GM12873 (cell line): Measurements from ENCODE around the gene COA1.

Experiments
- TF ChIP-seq, protein P1 (sequence below): IDR thresholded peaks from 2 replicates; pipeline ENCODE4 v1.5.1; 2012; ENCODE audit warnings: low read depth, mild to moderate bottlenecking, moderate library complexity, low read length, control low read depth; ENCODE audit not compliant: insufficient read depth; ENCODE audit errors: missing control alignments

The COA1 gene

DNA sequence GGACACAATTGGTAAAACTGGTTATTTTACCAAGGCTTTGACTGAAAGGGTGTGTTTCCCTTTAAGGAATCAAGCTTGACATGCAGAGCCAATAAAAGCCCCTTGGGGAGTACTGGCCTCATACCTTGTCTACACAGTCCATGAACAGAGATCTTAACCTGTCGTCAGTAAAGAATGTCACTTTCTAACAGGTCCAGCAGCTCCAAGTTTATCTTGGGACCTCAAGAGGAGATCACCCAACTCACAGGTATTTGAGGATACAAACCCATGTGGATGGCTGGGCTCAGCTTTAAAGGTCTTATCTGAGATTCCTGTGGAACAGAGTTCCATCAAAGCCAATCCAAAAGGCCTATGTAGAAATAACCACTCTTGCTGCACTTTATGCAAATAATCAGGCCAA lies 61.3 kb downstream of the COA1 start:
- TF ChIP-seq, protein P1, sequence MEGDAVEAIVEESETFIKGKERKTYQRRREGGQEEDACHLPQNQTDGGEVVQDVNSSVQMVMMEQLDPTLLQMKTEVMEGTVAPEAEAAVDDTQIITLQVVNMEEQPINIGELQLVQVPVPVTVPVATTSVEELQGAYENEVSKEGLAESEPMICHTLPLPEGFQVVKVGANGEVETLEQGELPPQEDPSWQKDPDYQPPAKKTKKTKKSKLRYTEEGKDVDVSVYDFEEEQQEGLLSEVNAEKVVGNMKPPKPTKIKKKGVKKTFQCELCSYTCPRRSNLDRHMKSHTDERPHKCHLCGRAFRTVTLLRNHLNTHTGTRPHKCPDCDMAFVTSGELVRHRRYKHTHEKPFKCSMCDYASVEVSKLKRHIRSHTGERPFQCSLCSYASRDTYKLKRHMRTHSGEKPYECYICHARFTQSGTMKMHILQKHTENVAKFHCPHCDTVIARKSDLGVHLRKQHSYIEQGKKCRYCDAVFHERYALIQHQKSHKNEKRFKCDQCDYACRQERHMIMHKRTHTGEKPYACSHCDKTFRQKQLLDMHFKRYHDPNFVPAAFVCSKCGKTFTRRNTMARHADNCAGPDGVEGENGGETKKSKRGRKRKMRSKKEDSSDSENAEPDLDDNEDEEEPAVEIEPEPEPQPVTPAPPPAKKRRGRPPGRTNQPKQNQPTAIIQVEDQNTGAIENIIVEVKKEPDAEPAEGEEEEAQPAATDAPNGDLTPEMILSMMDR: no peak

DNA sequence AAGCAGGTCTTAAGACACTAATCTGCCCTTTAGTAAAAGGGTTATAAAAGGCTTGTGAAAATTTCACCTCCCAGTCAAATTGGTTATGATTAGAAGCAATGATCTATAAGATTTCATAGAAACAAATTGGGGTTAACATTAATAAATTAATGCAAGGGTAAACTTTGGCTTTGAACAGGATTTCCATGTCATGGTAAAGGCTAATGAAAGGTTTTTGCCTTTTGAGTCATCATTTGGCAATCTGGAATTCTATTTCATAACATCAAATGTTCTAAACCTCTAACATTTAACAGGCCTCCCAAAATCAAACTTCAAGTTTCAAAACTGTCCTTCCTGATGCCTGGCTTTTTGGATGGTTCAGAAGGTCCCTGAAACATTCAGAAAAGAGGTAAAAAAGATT lies 62.4 kb downstream of the COA1 start:
- TF ChIP-seq, protein P1: no peak

DNA sequence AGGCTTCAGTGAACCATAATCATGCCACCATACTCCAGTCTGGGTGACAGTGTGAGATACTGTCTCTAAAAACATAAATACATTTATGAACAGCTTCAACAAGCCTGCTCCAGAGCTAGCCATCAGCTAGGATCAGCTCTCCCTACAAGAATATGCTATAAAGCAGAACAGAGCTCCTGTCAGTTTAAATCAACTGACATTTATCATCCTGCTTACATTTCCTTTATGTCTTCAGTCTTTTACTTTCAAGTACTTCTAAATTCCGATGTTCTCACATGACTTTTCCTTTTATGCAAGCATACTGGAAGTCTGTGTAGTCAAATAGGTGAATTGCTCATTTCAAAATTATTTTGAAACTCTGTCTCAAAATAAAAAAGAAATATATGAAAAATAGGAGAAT lies 64.6 kb downstream of the COA1 start:
- TF ChIP-seq, protein P1: no peak

DNA sequence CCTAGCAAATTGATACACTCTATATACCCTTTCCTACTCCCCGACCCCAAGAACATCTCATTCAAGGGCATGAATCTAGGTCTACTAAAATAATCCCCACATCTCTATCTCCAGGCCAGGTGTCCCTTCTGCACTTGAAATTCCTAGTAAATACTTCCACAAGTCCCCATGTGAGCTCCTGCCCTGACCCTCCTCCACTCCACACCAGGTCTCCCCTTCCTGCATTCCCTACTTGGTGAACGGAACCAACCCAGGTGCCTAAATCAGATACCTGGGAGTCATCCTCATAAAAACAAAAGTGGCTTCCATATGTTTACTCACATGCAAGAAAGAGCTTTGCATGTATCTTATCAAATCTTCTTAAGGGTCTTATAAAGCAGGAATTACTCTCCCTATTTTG lies 69.2 kb downstream of the COA1 start:
- TF ChIP-seq, protein P1: no peak

GRCh38 chr7:43659549-43659896 lies 69.8 kb downstream of the COA1 start:
- TF ChIP-seq, protein P1: no peak

- TF ChIP-seq, protein P1: no peak
Measured at GRCh38 chr7:43658718-43659548, 70.4 kb downstream of the COA1 start.

GRCh38 chr7:43656997-43657396 lies 72.3 kb downstream of the COA1 start:
- TF ChIP-seq, protein P1: no peak
